HG02588 (cell line): ENCODE measurements around the gene POLR1F.
"Not testable (repeated sequence)": the region's sequence is repeated elsewhere in the genome, so short reads cannot be mapped to it uniquely, and the experiment has no call there.

Source experiments
- ATAC-seq: cut with Tn5 transposase; IDR thresholded peaks from one replicate; pipeline ENCODE4 v1.9.1; 2021; ENCODE audit warnings: mild to moderate bottlenecking, moderate library complexity; ENCODE audit not compliant: unreplicated experiment

The POLR1F gene, protein sequence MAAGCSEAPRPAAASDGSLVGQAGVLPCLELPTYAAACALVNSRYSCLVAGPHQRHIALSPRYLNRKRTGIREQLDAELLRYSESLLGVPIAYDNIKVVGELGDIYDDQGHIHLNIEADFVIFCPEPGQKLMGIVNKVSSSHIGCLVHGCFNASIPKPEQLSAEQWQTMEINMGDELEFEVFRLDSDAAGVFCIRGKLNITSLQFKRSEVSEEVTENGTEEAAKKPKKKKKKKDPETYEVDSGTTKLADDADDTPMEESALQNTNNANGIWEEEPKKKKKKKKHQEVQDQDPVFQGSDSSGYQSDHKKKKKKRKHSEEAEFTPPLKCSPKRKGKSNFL

DNA sequence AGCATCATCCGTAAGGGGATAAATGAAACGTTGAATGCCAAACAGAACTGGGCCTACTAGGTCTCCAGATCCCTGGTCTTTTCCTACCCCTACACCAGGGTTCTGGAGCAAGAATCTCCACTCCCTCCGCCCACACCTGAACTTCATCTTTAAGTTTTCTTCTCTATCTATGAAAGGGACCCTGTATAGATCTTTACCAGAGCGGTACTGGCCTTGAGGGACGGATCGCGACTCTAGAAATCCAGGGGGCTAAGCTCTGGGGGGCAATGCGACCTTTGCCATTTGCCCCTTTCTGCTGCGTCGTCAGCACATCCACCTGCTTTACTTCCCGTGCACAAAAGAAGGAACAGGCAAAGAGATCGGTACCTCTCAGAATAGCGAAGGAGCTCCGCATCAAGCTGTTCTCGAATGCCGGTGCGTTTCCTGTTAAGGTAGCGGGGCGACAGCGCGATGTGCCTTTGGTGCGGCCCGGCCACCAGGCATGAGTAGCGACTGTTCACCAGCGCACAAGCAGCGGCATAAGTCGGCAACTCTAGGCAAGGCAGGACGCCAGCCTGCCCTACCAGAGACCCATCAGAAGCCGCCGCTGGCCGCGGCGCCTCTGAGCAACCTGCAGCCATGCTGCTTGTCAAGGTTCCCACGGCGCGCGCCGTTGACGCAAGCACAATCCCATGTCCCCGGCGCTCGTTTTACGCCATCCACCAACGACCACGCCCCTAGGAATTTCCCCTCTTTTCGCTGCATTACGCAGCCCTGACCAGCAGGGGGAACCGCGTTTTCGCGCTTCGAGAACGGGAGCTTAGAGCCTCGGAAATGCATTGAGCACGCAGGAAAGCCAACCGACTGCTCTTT lies at the start of gene POLR1F:
TSS of gene POLR1F (minus strand) at position 641 of the 852 bp plus-strand sequence. CDS start at position 620, 21 bp downstream.
- ATAC-seq = peak; percentile 99

DNA sequence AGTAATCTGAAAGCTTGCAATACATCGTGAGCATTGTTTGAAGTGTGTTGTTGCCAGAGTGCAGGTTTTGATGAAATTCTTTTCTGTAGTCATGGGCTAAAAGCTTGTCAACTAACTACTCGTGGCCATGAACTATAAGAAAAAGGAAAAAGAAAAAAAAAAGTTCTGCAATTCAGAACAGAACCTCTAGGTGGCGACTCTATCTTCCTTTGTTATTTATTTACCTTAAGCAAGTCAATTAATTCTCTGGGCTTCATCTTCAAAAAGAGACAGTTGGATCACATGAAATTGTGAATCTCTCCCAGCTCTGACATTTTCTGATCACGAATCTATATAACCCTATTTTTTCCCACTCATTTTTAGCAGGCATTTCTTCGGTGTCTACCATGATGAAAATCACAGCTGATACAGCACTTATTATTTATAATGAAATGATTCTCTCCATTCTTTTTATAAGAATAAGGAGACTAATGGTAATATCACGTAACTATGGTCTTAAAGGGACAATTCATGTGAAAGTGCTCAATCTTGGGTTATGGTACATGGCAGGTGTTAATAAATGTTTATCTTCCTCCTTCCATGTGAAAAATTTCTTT lies 45.8 kb upstream of the POLR1F start:
- no peak for ATAC-seq

DNA sequence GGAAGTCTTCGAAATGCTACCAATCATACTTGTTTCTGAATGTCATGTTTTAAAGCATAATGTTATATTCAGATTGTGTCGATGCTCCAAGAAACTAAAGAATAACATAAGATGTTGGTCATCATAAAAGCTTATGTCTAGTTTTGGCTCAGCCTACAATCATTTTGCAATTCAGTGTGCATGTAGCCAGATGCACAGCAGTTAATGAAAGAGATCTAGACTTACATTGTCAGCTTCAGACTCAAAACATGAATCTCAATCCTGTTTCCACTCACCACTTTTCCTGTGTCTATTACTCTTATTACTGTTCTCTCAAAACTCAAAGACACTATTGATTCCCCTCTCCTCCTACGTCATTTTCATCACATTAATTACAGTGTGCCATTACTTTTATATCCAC lies 43.2 kb upstream of the POLR1F start:
- no peak for ATAC-seq

DNA sequence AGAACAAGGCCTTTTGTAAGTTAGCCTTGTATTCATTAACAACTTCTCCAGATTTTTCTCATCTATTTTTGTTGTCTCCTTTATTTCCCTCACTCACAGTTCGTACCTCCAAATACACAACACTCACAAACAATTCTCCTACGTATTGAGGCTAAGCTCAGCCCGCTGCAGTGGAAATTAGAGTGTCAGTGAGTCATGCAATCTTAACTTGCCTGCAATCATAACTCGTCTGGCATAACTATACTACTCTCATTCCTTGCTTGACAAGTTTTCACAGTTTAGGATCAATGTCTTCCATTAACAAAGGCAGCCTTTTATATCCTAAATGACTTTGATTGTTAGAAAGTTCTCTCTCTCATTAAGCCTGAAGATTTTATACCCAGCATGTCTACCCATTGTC lies 40.8 kb upstream of the POLR1F start:
- ATAC-seq = no peak

DNA sequence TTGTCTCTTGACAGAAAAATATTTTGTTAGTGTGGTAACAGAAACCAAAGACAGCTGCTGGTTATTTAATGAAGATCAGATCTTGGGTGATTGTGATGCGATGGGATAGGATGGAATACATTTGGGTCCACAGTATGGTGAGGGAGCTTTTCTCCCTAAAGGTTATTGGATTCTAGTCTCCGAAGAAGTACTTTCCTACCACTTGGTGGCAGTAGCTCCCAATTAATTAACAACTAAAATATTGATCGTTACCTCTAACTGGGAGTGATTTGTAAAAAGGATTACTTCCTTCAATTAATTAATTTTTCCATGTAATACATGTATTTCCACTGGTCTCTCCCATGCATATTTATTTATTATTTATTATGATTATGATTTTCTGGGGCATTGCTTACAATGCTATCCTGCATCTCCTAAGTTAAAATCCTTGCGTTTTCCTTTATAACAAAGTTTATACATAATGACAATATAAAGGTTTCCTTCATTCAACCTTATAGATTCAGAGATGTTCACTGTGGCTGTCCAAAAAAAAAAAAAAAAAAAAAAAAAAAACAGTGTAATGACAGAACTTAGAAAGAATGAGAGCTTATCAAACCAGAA lies 39.0 kb upstream of the POLR1F start:
- no peak for ATAC-seq

DNA sequence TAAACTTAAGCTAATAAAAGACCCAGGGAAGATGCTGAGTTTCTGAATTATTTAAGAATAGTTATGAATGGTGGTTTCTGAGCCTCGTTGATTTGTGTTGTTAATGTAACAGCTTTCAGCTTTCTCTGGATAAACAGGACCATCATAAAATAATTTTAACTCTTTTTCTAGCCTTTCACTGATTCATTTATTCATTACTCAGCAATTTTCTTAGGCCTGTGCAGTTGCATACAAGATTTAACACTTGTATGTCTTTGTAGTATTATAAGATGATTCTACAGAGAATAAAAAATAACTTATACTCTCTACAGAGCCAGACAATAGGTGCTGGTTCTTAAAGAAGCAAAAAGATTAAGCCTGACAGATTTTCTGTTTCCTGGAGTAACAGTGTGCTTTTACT lies 35.2 kb upstream of the POLR1F start:
- no peak for ATAC-seq

DNA sequence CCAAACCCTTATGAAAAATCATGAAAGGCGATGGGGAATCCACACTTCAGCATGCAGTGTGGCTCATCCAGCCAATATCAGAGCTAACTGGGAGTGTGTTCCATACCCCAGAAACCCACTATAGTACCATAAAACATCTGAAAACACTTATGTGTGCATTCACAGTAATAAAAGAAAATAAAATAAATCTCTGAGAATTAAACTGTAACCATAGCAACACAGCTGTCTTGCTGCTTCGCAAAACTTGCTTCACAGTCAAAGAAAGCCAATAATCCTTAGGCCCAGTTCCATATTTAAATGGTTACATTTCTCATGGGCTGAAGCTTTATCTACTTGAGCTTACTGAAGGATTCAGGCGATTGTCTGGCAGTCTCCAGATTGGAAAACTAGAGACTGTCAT lies 19.9 kb upstream of the POLR1F start:
- no peak for ATAC-seq

DNA sequence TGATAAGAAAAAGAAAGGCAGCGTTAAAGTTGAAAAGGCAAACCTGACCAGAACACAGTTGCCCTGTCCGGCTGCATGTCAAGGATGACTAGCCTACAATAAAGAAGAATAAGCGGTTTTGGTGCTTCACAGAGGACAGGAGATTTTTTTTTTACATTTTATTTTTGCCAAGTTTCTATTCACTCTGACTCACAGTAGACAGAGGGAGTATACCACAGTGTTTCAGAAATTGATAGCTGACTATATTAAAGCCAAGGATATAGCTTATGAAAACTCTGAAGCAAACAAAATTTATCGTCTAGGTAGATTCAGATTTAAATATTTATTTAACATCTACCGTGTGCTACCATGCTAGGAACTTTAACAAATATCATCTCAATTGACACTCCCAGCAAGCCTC lies 16.9 kb upstream of the POLR1F start:
- ATAC-seq = no peak

DNA sequence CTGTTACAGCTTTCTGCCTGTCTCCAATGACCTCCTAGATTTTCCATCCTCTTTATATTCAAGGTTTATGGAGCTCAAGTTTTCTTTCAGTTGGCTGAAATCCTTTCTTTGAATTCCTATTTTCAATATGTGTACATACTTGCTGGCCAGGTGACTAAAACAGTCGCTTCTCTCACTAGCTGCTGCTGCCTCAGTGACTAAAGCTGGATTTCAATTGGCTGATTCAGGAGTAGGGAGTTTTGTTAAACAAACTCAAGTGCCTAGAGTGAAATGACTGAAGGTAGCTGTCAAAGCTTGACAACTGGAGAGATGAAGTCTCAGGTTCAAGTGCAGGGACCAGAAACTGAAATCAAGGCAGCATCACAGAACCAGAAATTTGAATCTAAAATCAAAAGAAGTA lies 6.7 kb upstream of the POLR1F start:
- no peak for ATAC-seq

DNA sequence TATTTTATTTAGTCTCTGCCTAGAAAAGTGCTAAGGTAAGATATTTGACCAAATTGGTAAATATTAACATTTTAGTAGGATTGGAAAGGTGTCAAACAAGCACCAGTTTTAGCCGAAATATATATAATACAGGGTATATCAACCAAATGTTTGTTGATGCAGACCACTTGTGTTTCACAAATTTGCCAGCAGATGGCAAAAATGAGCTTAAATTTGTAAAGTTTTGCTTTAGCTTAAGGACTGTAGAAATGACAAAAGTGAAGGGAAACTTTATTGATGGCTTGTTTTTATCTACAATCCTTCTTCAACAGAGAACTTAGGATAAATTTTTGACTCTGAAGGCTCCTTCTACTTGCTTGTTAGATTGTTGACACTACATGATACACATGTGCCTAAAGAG lies 4.8 kb upstream of the POLR1F start:
- ATAC-seq = no peak

DNA sequence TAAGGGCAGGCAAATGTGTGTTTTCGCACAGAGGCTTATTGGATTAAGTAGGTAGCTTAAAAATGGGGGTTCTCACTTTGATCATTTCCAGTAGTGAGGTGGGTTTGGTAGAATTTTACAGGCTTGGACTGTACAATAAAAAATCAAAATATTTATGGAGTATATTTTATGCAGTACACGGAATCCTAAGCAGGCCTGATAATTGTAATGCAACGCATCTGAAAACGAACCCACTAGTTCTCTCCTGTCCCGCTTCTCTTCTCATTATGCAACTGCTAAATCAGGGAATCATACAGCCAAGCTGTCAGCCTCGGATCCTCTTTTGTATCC lies 377 bp upstream of the POLR1F start:
- no peak for ATAC-seq

DNA sequence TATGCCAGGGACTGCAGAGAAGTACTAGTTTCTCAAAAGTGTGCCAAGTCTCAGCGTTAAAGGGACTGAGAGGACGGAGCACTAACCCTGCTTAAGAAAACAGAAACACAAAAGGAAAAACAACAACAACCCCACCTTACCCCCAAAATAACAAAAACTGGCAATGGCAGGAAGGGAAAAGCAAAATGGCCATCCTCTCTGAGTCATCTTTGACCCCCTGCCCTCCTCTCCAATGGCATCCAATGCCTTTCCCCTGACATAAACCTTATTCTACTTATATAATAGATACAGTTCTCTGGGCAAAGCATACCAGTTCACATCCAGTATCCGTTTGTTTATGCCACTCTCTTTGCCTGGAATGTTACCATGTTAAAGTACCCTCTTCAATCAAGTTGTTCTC lies 1.6 kb downstream of the POLR1F start:
- no peak for ATAC-seq

DNA sequence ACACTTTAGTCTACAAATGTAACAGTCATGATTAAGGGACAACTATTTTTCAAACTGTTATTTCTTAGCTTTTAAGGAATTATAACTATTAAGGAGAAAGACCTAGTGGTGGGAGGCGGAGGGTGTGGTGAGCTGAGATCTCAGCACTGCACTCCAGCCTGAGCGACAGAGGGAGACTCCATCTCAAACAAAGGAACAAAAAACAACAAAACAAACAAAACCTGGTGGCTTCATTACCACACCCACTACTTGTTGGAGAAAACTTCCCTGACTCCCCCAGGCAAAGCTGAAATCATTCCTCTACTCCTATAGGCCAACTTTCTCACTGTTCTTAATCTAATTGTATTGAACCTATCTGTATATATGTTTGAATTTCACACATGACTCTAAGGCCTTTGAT lies 3.2 kb downstream of the POLR1F start:
- no peak for ATAC-seq

DNA sequence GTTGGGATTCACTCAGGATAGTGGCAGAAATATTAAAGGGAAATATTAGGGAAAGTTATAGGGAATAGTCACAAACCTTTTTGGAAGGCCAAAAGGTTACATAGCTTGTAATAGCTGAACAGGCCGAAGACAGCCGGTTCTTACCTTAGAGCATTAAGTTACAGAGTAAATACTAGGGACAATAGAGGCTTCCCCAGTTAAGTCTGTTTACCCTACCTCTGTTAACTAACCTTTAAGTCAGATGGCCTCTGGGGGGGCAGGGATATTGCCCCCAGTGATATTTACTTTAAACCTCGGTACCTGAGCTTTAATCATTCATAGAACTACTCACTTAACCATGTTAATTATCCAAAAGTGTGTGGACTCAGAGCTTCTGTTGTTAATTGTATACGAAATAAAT lies 7.4 kb downstream of the POLR1F start:
- no peak for ATAC-seq

DNA sequence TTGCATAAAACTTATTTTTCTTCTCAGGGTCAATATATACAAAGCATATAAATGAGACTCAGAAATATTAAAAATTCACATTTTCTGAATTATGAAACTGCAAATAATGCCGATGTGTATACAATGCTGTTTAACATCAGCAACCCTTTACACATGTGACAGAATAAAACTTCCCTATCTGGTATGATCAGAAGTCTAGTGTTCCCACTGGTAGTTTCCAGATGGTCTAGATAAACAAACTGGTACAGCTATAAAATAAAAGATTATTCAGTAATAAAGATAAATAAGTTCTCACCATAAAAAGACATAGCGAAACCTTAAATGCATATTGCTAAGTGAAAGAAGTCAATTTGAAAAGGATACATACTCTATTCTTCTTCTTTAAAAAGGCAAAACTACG lies 7.9 kb downstream of the POLR1F start:
- no peak for ATAC-seq

DNA sequence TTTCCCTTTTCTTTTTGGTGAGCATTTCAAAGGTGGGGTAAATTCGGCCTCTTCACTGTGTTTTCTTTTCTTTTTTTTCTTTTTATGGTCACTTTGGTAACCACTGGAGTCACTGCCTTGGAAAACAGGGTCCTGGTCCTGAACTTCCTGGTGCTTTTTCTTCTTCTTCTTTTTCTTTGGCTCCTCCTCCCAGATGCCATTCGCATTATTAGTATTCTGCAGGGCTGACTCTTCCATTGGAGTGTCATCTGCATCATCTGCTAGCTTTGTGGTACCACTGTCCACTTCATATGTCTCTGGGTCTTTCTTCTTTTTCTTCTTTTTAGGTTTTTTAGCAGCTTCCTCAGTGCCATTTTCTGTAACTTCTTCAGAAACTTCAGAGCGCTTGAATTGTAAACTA lies 10.5 kb downstream of the POLR1F start:
- no peak for ATAC-seq

DNA sequence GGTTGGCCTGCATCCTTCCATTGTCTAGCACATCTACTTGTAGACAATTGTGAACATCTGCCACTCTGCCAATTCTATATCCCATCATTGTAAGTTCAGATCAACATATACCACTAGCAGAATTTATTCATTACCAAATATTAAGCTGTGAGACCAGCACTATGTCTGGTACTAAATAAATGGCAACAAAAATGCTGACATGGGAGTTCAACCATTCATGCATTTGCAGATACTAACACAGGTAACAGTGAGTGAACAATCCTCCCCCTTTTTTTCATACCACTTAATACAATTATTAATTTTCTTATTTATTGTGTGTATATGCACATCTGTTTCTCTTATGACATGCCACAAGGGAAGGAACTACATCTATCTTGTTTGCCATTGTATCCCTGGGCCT lies 11.9 kb downstream of the POLR1F start:
- ATAC-seq = no peak

DNA sequence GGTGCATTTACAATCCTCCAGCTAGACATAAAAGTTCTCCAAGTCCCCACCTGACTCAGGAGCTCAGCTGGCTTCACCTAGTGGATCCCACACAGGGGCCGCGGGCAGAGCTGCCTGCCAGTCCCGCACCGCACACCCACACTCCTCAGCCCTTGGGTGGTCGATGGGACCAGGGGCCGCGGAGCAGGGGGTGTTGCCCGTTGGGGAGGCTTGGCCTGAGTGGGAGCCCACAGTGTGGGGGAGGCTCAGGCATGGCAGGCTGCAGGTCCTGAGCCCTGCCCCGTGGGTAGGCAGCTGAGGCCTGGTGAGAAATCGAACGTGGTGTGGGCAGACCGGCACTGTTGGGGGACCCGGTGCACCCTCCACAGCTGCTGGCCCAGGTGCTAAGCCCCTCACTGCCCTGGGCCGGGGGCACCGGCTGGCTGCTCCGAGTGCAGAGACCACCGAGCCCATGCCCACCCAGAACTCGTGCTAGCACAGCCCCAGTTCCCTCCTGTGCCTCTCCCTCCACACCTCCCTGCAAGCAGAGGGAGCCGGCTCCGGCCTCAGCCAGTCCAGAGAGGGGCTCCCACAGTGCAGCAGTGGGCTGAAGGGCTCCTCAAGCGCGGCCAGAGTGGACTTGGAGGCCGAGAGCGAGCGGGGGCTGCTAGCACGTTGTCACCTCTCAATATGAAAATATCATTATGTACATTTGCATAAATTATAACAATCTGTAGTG lies 16.6 kb downstream of the POLR1F start:
- no peak for ATAC-seq

DNA sequence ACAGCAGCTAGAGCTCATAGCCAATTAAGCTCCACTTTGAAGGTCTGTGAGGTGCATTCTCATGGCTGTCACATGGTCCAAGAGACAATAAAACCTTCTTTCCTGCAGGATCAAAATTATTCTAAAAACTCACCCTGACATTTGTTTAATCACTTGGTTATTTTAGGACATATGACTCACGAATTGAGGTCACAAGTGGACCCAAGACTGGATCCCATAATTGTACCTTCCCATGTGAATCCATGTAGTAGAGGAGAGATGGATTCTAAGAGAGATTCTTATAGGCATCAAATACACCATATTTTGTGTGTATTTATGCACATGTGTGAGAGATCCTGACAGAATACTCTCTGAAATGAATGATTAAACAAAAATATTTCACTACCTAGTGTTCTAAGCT lies 18.1 kb downstream of the POLR1F start:
- no peak for ATAC-seq

DNA sequence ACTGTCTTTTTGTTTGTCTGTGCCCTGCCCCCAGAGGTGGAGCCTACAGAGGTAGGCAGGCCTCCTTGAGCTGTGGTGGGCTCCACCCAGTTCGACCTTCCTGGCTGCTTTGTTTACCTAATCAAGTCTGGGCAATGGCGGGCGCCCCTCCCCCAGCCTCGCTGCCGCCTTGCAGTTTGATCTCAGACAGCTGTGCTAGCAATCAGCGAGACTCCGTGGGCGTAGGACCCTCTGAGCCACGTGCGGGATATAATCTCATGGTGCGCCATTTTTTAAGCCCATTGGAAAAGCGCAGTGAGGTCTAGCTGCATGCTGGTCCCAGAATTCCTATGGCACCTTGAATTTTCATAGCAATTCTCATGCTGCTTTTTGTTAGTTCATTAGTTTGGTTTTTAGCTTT lies 19.7 kb downstream of the POLR1F start:
- ATAC-seq = not testable (repeated sequence)

DNA sequence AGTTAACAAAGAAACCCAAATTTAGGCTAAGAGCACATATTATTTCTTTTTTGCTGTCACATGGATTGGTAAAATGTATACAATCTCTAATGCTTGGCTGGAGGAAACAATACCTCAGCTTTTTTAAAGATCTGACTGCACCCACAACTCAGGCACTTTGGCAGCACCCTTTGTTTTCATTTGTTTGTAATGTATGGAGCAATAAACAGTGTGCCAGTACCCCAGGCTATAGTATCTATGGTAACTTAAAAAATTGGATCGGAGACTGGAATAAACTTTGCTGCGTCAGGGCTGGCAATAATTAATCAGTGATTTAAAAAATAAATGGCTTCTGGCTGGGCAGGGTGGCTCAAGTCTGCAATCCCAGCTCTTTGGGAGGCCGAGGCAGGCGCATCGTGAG lies 27.2 kb downstream of the POLR1F start:
- no peak for ATAC-seq
